Measurements from ENCODE around the gene TBCC.
"Not testable (repeated sequence)": the region's sequence is repeated elsewhere in the genome, so short reads cannot be mapped to it uniquely, and the experiment has no call there.

TBCC gene

GRCh38 chr6:42702786-42703185, 43.1 kb downstream of the TBCC start:
- not testable (repeated sequence) for DNase-seq (ENCODE audit: extremely low spot score, insufficient read length, low read depth); FAIRE-seq

GRCh38 chr6:42702200-42702599, 43.7 kb downstream of the TBCC start:
- FAIRE-seq, result no peak

GRCh38 chr6:42698217-42698616, 47.7 kb downstream of the TBCC start:
- FAIRE-seq (no peak), DNase-seq (ENCODE audit: extremely low spot score, insufficient read length, low read depth) (no peak)

More at GRCh38 chr6:42702200-42702599, 43.7 kb downstream of the TBCC start:
- no peak for DNase-seq (ENCODE audit: extremely low spot score, insufficient read length, low read depth)

GRCh38 chr6:42697268-42697655, 48.6 kb downstream of the TBCC start:
- FAIRE-seq, result no peak
- DNase-seq (ENCODE audit: extremely low spot score, insufficient read length, low read depth), result no peak

DNA sequence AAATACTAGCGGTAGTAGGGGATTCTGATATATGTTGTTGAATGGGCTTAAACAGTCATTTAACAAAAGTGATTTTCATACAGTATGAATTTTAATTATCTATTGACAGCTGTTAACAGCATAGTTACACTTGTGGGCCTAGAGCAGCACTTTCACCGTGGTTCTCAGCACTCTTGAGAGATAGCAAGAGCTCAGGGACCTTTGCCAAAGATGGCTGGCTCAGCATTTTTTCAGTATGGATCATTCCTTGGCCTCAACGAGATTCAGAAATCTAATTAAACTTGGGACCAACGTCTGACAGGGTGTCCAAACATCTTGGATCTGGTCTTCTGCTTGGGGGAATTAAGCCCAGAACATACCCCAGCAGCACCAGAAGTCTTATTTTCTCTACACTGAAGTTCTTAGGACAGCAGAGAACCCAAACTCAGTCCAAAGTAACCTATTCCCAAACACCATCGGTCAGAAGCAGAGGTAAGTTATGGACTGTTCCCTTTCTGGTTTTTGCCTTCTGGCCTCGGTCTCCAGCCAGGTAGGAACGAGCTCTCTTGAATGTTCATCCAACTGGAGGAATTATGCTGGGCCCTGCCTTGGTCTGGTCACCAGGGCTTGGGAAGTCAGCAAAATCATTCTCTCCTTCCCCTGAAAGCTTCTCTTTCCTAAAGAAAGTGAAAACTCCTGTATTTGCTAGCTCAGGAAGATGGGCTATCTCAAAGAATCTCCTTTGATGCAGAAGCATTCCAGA, 49.2 kb downstream of the TBCC start:
- FAIRE-seq (no peak), DNase-seq (ENCODE audit: extremely low spot score, insufficient read length, low read depth) (no peak)

DNA sequence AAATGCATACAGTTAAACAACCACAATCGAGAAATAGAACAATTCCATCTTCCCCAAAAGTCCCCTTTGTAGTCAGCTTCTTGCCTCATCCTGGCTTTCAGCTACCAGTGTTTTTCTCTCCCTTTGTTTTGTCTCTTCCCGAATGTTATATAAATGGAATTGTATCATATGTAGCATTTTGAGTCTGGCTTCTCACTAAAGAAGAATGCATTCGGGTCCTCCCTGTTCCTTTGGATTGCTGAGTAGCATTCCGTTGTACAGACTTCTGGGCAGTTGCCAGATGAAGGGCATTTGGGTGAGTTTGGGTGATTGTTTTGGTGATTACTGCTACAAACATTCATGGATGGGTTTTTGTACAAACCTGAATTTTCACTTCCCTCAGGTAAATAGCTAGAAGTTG, 51.3 kb downstream of the TBCC start:
- no peak for DNase-seq (ENCODE audit: extremely low spot score, insufficient read length, low read depth)
- FAIRE-seq, result no peak
